HG03175 (cell line): ENCODE results near the gene CCR1.

Experiments used
- ATAC-seq: cut with Tn5 transposase; IDR thresholded peaks from one replicate; pipeline ENCODE4 v1.9.1; 2021; ENCODE audit warnings: mild to moderate bottlenecking, moderate library complexity; ENCODE audit not compliant: unreplicated experiment

CCR1 gene

GRCh38 chr3:46208167-46208704, at the start of gene CCR1:
Gene CCR1 (minus strand): TSS chr3:46208313. CDS start chr3:46204313, 4,000 bp downstream.
- peak; percentile 81 for ATAC-seq

DNA sequence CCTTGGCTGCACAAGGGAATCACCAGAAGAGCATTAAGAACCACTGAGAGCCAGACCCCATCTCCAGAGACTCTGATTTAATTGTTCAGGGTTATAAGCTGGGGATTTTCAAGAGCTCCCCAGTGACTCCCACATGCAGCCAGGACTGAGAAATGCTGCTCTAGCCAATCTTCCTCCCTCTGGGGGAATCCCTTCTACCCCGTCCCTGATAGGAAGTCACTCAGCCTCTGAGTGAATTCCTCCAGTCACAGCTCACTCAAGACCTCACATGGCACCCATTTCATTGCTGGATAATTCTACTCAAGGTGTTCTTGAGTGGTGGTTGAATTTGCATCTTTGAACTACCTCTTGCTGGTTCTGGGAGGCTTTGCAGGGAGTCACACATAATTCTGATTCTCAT, 44.9 kb upstream of the CCR1 start:
- ATAC-seq, result no peak

GRCh38 chr3:46245146-46245545, 37.0 kb upstream of the CCR1 start:
- ATAC-seq, result no peak

DNA sequence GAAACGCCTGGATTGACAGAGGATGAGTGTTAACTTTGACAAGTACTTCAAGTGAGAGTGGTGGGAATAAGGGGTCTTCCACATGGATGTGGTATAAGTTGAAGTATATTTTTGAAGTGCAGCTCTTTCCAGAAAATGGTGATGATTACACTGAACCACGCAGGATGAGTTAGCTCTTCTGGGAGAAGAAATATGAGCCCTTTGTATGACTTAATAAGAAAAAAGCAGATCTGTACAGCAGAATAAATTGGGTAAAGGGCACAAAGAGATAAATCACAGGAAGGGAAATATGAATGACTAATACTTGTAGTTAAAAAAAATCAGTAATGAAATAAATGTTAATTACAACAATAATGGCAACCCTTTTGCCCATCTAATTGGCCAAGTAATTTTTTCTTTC, 35.4 kb upstream of the CCR1 start:
- no peak for ATAC-seq

DNA sequence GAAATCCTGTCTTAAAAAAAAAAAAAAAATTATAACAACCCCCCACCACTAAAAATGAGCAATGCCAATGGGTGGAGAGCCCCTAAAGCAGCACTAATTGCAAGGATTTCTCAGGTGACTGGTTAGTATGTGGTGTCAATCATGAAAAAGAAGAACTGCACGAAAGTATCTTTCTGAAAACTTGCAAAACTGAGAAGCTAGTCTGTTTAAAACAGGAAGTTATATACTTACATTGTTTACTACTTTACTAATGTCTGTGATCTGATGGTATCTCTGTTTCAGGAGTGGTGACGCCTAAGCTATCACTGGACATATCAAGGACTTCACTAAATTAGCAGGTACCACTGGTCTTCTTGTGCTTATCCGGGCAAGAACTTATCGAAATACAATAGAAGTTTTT, 34.0 kb upstream of the CCR1 start, which contains the start of gene CCR3:
CCR3 (plus strand) TSS at position 341 of the 400 bp plus-strand sequence. CDS start 22,699 bp downstream, outside the sequence.
- ATAC-seq, result peak; percentile 52

- ATAC-seq, result no peak
Observed at GRCh38 chr3:46239952-46240351, 31.8 kb upstream of the CCR1 start.

DNA sequence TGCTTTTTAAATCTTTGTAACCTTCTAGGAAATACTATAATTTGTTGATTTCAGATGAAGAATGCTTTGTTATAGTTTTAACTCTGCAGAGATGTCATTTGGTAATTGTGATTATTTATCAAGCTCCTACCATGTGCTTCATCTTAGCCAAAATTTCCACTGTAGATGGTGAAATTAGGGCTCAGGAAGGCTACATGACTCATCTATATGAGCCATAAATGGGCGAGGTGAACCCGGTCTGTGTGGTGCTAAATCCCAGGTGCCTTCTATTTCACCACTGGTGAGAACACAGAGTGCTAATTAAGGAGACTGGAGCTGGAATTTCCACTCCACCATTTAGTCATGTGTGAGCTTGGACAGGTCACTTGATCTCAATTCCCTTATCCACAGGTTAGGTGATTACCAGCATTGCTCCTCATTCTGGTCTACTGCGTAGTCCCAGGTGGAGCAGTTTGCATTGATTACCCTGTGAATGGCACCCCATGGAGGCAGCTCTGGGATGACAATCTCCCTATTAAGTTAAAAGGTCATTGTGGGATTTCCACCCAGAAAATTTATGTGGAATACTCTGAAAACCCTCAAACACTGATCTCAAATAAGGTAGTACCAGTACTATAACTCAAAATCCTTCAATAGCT, 31.3 kb upstream of the CCR1 start:
- ATAC-seq, result no peak

- no peak for ATAC-seq
Observed at GRCh38 chr3:46238386-46238785, 30.3 kb upstream of the CCR1 start.

GRCh38 chr3:46236294-46237054, 28.4 kb upstream of the CCR1 start:
- ATAC-seq, result no peak

DNA sequence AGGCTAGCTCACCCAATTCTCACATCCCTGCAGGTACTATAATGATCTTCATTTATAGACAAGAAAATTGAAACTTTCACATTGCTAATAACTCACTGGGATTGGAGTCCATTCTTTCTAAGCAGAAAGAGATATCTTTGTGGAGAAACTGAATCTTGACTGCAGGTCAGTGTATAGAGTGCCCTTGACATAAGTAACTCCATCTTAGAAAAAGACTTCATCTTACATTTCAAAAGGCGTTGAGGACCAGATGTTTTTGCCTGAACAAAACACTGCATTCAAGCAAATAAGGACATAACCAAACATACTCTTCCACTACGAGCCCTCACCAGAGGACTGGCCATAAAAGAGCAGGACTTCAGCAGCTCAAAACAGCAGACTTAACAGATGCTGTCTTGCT, 27.3 kb upstream of the CCR1 start:
- ATAC-seq, result no peak

- no peak for ATAC-seq
Observed at GRCh38 chr3:46233194-46233593, 25.1 kb upstream of the CCR1 start.

- ATAC-seq, result no peak
Observed at GRCh38 chr3:46231323-46231722, 23.2 kb upstream of the CCR1 start.

DNA sequence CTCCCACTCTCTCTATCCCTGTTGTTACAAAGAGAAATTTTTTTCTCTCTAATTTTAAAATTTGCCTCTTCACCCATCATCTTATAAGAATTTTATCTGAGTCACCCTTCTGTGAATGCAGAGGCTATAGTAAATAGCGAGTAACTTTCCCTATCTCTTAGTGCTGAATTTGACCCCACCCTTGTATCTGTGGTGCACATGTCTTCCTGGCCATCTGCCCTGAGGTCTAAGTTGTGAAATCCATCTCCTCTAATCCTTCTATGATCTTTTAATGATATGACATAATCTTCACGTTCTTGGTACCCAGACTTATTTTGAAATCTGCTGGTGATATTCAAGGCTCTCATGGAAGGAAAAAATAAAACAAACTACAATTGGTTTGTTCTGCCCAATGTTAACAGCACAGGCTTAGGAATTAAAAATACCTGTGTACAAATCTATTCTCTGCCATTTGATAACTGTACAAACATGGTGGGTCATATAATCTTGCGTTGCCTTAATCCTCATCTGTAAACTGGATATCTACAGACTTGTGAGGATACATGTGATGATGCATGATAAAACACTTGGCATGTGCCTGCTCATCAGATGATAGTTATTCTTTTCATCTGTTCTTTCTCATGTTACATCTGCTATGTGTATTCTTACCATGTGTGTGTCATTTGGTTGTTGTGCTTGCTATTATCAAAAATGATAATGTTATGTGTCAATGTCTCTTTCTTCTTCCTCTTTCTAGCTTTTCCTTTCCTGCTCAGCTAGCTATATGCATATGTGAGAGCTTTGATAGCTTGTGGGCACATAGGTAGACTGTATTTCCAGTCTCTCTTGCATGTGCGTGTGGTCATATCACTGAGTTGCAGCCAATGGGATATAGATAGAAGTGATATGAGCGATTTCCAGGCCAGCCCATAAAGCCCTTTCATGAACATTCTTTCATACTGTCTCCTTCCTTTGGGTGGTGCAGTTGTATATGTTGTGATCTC, 20.4 kb upstream of the CCR1 start:
- ATAC-seq, result no peak

GRCh38 chr3:46222435-46223161, 14.5 kb upstream of the CCR1 start:
- ATAC-seq, result no peak

GRCh38 chr3:46221938-46222337, 13.8 kb upstream of the CCR1 start:
- no peak for ATAC-seq

GRCh38 chr3:46221391-46221790, 13.3 kb upstream of the CCR1 start:
- no peak for ATAC-seq

DNA sequence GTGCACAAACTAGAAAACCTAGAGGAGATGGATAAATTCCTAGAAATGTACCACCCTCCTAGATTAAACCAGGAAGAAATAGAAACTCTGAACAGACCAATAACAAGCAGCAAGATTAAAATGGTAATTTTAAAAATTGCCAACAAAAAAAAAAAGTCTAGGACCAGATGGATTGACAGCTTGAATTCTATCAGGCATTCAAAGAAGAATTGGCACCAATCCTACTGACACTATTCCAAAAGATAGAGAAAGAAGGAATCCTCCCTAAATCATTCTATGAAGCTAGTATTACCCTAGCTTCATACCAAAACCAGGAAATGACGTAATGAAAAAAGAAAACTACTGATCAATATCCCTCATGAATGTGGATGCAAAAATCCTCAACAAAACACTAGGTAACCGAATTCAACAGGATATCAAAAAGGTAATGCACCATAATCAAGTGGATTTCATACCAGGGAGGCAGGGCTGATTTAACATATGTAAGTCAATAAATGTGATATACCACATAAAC, 10.1 kb upstream of the CCR1 start:
- ATAC-seq, result no peak

DNA sequence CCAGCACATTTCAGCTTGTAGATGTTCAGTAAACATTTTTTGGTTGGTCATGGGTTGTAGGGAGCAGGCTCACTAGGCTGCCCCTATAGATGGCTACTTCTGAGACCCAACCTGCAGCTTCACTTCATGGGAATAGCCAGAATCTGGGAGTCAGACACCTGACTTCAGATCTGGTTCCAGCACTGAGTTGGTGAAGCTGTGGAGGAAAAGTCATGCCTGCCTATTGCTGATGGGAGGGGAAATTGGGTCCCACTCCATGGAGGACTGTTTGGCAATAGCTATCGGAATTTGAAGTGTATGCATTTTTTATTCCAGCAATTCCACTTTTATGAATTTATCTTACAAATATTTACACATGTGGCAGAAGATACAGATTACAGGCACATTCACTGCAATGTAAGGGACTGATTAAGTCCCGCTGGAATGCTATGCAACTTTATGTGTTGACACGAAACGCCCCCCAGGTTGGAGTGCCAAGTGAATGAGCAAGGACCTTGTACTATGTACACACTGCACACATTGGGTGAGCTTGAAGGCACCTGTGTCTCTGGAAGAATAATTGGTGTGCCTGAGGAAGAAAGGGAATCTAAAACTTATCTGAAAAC, 7.8 kb upstream of the CCR1 start:
- no peak for ATAC-seq

DNA sequence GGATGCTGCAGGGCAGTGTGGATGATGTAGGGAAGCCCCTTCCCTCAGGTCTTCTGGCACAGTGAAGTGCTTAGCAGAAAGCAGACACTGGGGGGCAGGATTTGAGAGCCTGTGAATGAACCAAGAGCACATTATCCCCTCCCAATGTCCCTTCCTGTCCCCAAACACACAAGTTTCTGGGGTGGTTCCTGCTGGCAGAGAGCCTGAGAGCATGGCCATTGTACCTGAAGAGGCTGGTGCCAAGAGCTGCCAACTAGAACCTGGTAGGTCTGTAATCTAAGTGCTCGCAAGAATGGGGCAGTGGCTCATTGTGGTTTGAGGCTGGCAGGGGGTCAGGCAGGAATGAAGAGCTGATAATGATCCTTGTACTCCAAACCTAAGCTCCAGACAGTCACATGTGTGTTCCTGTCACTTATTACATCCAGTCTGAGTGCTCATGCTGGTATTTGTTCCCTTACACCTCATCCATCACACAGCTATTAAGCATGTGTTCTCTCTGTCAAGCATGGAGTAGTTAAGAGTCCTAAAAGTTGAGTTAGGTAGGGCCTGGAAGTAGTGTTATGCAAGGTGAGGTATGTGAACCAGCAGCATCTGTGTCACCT, 6.7 kb upstream of the CCR1 start:
- no peak for ATAC-seq
